GM21576 (cell line): ENCODE measurements around the gene CDC42BPG.

ENCODE experiments used
- ATAC-seq: cut with Tn5 transposase; IDR thresholded peaks from one replicate; pipeline ENCODE4 v1.9.1; 2021; ENCODE audit warnings: mild to moderate bottlenecking, moderate library complexity; ENCODE audit not compliant: unreplicated experiment

Gene CDC42BPG

DNA sequence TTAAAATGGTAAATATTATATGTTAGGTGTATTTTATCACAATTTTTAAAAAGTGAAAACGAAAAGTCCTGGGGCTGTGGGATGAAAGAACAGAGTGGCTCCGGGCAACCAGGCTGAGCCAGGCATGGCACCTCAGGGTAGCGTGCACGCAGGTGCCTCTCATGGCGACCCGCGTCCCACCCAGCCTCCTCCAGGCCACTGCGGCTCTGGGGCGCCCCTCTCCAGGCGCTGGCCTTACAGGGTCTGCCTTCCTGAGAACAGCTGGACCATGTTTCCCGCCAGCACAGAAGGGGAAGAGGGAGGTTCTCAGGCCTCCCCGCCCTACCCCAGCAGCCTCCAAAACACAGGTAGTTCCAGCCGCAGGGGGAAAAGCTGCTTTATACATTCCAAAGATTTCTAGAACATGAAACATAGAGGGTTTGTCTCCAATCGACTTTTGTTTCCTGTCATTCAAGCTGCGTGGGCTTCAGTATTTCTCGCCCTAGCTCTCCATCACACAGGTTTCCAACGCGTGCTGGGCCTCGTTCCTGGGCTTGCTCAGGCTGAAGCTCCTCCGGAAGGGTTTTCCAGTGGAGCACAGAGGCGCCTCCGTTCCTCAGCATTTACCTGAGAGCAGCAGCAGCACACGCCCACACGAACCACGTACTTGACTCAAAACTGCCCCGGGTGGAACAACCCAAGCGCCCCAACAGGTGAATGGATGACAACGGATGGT lies 23.5 kb upstream of the CDC42BPG start:
- ATAC-seq: no peak

DNA sequence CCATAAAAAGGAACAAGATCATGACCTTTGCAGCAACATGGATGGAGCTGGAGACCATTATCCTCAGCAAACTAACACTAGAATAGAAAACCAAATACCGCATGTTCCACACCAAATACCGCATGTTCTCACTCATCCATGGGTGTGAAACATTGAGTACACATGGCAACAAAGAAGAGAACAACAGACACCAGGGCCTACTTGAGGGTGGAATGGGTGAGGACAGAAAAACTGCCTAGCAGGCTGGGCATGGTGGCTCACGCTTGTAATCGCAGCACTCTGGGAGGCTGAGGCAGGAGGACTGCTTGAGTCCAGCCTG lies 21.7 kb upstream of the CDC42BPG start:
- no peak for ATAC-seq

DNA sequence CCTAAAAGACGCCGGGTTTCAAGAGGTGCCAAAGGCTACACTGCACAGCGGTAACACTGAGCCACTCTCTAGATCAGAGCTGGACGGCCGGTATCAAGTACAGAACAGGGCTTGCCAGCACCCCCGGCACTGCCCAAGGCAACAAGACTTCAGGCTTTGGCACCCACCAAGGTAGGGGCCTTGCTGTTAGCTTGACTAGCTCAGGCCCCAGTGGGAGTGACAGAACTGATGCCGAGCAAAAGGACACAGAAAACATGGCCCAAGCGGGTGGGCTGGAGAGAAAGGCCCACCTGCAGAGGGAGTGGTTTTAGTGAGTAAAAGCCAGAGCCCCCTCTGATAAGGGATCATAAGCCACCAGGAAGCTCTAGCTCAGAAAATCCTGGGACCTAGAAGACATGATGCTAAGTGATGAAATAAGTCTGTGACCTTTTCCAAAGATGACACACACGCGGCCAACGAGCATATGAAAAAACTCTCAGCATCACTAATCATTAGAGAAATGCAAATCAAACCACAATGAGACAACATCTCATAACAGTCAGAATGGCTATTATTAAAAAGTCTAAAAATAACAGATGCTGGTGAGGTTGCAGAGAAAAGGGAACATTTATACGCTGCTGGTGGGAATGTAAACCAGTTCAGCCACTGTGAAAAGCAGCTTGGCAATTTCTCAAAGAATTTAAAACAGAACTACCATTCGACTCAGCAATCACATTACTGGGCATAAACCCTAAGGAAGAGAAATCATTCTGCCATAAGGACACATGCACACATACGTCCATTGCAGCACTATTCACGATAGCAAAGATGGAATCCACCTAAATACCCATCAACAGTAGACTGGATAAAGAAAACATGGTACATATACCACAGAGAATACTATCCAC lies 21.1 kb upstream of the CDC42BPG start:
- no peak for ATAC-seq

DNA sequence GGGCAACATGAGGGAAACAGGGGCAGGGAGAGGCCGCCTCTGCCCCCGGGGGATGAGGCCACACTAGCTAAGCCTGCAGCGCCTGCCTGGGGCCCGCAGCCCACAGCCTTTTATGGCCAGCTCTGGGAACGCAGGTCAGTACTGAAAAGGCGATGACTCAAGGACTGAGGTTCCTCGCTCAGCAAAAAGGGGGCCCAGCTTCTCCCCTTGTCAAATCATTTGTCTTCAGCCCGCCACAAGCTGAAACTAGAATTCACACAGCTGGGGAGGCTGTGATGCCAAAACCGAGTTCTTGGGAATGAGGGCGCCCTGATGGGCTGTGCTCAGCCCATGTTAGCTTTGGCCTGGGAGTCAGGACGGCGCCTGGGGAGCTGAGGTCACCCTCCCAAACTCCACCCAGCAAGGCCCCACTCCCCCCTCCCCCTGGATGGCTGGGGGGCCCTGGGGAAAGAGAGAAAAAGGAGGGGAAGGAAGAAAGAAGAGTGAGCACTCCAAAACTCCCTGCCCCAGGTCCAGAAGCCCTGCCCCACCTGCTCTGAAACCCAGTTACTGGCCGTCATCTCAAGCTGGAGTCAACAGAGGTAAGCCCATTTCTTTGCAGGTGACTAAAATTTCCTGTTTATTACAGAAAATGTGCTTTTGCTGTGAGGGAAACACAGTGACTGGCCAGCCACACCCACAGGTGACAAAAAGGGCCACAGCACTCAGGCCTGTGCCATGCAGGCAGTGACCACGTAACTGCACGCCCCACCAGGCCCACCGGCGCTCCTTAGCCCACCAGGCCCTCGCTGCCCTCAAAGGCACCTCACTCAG lies 20.2 kb upstream of the CDC42BPG start:
- ATAC-seq: no peak

DNA sequence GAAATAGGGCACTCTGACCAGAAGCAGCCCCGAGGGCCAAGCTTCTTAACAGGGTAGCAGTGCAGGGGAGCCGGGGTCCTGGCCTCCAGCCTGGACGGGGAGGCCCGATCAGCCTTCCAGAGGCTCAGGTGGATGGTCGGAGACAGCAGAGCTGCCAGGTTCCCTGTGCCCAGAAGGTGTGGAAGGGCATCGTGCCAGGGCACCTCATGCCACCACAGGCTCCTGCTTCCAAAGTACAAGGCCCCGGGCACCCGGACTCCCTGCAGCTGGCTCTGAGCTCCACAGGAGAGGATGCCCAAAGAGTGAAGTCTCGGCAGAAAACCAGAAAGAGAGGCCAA lies 19.7 kb upstream of the CDC42BPG start:
- ATAC-seq: no peak

DNA sequence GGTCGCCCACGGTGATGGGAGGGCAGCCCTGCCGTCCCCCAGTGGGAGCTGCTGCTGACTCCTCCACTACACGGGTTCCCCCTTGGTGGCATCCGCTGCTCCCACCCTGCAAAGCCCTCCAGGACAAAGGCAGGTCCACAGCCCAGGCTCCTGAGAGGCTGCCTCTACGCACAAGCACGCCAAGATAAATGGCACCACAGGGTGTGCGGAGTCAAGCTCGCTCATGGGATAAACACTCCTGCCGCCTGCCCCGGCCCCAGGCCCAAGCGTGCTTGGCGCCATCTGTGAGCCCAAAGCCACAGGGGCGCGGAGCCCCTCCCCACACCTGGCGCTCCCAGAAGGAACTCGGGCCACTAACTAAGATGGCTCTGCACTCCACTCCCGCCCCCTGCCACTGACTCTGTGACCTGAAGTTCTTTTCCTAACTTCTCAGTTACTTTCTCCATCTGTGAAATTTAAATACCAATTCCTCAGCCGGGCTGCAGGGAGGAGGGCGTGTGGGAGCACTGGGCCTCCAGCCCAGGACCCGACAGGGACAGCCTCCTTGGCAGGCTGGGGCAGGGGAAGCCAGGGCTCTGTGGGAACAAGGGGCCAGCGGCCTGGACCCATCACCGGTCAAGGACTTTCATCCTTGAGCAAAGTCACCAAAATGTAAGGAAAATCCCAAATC lies 19.1 kb upstream of the CDC42BPG start:
- ATAC-seq: no peak

DNA sequence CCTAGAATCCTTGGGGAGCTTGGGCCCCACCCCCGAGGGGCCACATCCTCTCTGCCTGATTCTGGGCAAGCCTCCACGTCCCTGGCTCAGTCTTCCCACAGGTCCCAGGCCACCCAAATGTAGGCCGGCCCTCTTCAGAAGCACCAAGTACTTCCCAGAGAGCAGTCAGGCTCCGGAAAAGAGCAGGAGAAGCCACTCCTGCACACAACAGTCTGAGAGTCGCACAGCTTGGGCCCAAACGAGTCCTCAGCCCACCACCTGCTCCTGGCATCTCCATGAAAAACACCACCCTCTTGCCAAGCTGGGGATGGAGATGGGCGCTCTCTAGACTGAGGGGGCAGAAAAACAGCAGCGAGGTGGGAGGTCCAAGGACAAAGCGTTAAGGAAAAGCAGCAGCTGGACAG lies 18.5 kb upstream of the CDC42BPG start:
- no peak for ATAC-seq

DNA sequence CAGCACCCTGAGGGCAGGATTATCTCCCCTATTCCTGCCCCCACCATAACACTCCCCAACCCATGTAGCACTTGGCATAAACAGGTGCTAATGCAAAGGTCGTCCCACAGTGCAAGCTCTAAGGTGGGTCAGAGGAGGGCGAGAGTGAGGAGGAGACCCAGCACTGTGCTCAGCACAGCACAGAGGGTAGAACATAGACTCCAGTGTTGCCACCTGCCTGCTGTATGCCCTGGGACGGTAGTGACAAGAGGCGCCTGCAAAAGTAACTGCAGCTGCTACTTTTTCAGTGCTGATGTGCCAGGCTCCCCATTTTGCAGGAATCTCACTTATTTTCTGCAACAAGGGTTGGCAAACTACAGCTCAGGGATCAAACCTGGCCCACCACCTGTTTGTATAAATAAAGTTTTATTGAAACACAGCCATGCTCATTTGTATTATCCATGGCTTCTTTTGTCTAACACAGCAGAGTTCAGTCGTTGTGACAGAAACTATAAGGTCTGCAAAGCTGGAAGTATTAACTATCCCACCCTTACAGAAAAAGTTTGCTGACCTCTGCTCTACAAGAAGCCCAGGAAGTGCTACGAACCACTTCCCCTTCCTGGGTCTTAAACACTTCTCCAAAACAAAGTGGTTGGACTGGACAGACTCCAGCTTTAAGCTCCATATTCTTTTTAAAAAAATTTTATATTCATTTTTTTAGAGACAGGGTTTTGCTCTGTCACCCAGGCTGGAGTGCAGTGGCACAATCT lies 16.9 kb upstream of the CDC42BPG start:
- no peak for ATAC-seq

DNA sequence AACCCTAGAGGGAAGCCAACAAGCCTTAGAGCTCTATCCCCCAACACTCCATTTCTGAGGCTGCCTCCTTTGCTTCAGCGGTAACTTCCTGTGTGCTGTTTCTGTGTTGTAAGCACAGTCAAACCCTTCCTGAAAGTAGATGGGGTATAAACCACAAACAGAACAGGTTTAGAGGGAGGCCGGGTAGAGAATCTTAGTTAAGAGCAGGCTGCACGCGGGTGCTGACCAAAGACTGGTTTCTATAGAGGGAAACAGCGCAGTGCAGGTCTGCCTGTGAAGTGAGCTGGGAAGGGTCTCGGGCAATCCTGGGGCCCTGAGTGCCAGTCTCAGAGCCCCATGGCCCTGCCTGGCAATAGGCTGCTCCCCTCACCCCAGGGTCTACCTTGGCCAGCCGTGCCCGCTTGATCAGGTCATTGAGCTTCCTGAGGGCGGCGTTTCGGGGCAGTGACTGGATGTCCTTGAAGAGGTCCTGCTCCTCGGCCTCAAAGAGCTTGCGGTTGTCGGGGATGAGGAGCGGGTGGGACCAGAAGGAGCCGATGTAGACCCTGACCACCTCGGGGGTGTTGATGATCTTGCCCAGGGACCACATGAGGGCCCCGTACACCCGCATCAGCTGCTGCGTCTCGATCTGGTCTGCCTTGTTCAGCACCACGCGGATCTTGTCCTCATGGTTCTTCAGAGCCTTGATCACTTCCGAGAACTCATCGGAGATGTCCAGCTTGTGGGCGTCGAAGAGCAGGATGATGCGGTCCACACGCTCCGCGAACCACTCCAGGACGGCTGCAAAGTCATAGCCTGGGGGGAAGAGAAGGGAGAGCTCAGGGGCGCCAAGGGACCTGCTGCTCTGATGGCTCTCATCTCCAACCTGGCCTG lies 15.3 kb upstream of the CDC42BPG start:
- peak; percentile 65 for ATAC-seq

DNA sequence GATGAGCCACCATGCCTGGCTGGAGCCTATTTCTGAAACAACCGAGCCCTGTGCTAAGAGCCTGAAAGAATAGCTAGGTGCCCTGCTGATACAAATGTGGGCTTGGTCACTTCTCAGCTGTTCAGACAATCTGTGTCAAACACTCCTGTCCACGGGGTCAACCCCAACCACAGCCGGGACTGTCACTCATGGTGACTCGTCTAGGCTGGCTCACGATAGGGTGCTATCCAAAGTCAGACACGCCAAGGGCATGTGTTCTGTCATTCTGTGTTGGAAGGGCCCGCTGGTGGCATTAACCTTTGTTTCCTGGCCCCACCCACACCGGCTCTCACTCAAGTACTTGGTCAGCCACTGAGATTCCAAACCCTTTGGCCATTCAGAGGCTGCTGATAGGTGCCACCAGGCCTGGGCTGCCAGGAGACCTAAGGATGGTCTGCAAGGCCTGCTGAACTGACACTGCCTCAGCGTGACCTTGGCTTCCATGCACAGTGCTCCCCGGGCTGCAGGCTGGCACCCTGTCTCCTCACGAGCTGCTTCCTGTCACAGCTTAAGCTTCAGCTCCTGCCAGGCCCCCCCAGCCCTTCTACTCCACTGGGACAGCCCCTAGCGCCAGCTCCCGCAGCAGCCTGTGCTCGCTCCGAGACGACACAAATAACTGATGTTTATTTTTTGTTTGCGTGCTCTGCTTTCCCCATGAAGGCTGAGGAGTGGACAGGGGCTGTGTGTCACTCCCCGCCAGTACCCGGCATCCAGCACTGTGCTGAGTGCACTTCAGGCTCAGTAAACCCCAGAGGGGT lies 14.2 kb upstream of the CDC42BPG start:
- no peak for ATAC-seq

DNA sequence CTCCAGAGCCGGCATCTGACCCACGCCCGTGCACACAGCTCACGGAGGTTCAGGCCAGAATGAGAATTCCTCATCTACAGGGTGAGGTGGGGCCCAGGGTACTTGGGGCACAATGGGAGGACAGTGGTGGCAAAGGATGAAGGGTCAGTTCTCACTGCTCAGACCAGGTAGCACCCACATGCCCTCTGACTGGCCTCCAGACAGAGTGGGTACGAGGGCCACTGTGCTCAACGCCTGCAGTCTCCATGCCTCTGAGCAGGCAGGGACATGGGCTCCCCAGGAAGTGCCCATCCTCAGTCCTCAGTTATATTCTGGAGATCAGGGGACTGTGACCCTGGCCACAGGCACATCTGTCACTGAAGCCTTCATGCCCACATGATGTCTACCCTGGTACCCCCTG lies 13.0 kb upstream of the CDC42BPG start:
- no peak for ATAC-seq

DNA sequence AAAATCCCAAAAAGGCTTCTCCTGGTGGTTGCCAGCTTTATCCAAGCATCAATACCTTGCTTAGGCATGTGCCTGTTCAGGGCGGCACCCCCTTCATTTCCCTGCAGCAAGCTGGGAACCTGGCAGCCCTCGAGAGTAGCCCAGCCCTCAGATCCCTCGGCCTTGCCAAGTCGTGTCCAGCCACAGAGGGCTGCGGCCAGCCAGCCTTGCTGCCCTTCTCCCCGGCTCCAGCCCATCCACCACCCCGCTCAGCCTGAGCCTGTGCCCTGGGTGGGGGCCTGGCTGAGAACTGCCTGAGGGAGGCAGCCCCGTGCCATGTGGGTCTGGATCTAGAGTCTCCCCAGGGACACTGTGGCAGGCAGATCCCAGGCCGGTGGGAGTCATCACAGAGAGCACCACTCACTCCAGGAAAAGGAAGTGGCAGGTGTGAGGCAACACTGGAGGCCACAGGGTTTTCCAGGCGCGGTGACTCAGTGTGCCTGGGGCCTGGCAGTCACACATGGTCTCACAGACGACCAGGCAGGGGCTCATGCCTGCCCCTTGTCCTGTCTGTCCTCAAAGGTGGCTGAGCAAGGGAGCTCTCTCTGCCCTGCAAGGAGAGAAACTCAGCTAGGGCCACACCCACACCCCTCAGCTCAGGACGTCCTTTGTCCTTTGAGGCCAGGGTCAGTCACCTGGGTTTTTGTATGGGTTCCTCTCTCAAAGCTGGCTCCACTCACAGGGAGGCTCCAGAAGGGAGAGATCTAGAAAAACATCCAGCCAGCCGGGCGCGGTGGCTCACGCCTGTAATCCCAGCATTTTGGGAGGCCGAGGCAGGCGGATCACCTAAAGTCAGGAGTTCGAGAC lies 12.2 kb upstream of the CDC42BPG start:
- no peak for ATAC-seq

DNA sequence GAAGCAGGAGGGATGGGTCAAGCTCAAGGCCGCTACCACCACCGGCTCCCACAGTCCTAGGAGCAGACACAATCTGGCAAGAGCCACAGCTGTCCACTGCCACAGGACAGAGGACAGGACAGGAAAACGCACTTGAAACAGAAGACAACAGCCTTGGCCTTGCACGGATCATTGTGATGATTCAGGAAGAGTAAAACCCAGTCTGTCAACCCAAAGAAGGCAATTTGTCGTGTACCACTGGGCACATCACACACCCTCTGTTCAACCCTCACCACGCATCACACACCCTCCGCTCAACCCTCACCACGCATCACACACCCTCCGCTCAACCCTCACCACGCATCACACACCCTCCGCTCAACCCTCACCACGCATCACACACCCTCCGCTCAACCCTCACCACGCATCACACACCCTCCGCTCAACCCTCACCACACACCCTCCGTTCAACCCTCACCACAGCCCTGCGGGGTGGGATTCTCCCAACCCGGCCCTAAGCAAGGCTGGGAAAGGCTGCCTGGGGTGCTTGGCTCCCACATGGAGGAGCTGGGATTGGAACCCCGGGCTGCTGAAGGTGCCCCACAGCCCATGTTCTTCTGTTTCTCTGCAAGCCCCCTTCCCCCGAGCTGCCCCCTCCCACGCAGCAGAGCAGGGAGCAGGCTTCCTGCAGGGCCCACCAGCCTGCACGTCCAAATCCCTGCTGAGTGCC lies 11.3 kb upstream of the CDC42BPG start:
- no peak for ATAC-seq

DNA sequence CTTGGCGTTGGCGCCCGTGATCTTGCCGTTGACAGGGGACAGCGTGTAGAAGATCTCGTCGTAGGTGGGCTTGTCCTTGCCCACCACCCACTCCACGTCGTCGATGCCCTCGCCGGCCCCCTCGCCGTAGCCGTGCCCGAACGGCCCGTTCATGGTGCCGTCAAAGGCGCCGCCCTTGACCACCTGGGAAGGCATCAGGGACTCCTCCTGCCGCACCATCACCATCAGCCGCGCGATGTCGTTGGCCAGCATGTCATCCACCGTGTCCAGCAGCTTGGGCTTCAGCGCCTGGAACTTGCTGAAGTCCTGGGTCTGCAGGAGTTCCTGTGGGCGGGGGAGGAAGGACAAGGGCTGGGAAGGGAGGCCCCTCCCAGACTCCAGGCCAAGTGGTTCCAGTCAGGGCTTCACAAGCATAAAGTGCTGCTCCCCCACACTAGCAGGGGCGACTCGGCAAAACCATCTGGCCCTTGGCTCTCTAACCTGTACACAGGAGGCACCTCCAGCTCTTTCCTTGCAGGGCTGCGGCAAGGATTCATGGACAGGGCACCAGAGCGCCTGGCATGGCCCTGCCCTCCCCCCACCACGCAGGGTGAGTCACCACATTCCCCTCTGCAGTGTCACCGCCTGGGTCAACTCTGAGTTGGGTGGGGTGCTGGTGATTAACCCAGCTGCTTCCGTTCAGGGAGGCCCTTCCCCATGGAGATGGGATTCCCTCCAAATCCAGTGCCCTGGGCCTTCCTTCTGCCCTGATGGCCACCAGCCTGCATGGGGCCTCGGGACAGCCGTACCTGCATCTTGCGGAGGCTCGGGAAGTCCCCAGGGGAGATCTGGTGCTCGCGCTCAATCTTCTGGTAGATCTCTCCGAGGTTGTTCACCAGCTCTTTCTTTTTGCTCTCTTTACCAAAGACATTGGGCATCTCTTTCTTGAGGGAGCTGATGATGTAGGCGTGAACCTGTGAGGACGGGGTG lies 10.4 kb upstream of the CDC42BPG start:
- ATAC-seq: no peak

DNA sequence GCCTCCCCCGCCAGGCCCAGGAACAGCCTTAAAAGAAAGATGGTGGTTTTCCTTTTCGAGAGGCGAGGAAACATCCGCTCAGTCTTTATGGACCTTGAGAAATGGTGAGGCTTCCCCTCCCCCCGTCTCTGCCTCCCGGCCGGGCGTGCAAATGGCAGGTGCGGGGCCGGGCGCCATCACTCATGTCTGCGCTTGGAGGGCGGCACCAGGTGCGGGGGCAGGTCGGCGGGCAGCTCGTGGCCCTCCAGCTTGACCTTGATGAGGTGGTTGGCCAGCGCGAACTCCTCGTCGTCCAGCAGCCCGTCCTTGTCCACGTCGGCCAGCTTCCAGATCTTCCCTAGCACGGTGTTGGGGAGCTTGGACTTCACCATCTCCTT lies 9.7 kb upstream of the CDC42BPG start:
- ATAC-seq: no peak

DNA sequence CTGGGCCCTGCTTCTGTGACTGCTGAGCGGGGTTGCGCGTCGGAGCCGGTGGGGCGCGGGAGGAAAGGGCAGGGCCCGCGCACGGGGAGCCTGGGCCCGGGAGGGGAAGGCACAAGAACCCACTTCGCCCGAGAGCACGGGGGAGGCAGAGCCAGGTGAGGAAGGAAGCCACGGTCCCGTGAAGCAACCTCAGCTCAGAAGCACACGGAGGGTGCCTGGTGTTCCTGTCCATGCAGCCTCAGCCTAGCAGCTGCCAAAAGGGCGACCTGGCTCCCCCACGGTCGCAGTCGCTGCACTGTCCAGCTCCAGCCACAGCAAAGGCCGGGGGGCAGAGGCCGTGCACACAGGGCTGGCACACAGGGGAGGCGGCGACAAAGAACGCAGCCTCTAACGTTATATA lies 9.3 kb upstream of the CDC42BPG start:
- no peak for ATAC-seq
